CD4-positive, alpha-beta T cell treated with Interleukin-6 at 100 ng/mL for 8 hours (primary cell): ENCODE data around the gene SNX30.
A peak's percentile ranks its signal among the peaks of the same experiment; 100 is the strongest.
"Not testable (repeated sequence)": the region's sequence is repeated elsewhere in the genome, so short reads cannot be mapped to it uniquely, and the experiment has no call there.

Experiments
- DNase-seq: peaks from one replicate; pipeline ENCODE4 v3.0.0-alpha.2; 2020; ENCODE audit warnings: mixed read lengths, low spot score

SNX30 gene

GRCh38 chr9:112750016-112750763, at the start of gene SNX30:
TSS of gene SNX30 (plus strand) at chr9:112750760. CDS start at chr9:112751002, 242 bp downstream.
- peak; percentile 84 for DNase-seq

GRCh38 chr9:112703304-112703703, 47.3 kb upstream of the SNX30 start:
- DNase-seq = no peak

GRCh38 chr9:112705768-112706427, 44.7 kb upstream of the SNX30 start:
- no peak for DNase-seq

GRCh38 chr9:112711050-112711689, 39.4 kb upstream of the SNX30 start:
- no peak for DNase-seq

GRCh38 chr9:112712678-112713077, 37.9 kb upstream of the SNX30 start:
- no peak for DNase-seq

GRCh38 chr9:112717661-112718331, 32.8 kb upstream of the SNX30 start, which contains the start of gene INIP:
TSS of gene INIP (minus strand) at chr9:112718117. CDS start at chr9:112716485, 1,632 bp downstream.
- DNase-seq = peak; percentile 96

GRCh38 chr9:112719241-112719691, 31.3 kb upstream of the SNX30 start:
- DNase-seq = no peak

- DNase-seq = no peak
Measured at GRCh38 chr9:112719696-112720095, 30.9 kb upstream of the SNX30 start.

GRCh38 chr9:112720113-112720780, 30.3 kb upstream of the SNX30 start:
- no peak for DNase-seq

- not testable (repeated sequence) for DNase-seq
Measured at GRCh38 chr9:112722749-112723148, 27.8 kb upstream of the SNX30 start.

GRCh38 chr9:112725961-112726360, 24.6 kb upstream of the SNX30 start:
- no peak for DNase-seq

- no peak for DNase-seq
Measured at GRCh38 chr9:112726428-112726827, 24.1 kb upstream of the SNX30 start.

- no peak for DNase-seq
Measured at GRCh38 chr9:112728401-112728800, 22.2 kb upstream of the SNX30 start.

- no peak for DNase-seq
Measured at GRCh38 chr9:112731971-112732370, 18.6 kb upstream of the SNX30 start.

- no peak for DNase-seq
Measured at GRCh38 chr9:112734892-112735291, 15.7 kb upstream of the SNX30 start.

- no peak for DNase-seq
Measured at GRCh38 chr9:112743216-112743836, 7.2 kb upstream of the SNX30 start.

- no peak for DNase-seq
Measured at GRCh38 chr9:112744177-112744576, 6.4 kb upstream of the SNX30 start.

GRCh38 chr9:112747094-112747493, 3.5 kb upstream of the SNX30 start:
- no peak for DNase-seq

- DNase-seq = no peak
Measured at GRCh38 chr9:112750764-112751055, 150 bp downstream of the SNX30 start.

GRCh38 chr9:112751056-112751795, 666 bp downstream of the SNX30 start:
- peak; percentile 27 for DNase-seq
